Measurements from ENCODE around the gene UBE2I. TPM values are rescaled to one million over a fixed set of nuclear protein-coding genes. Genes with fewer than 3 reads are reported as not detected.

Gene UBE2I
- total RNA-seq, 1 experiment from 2014 or later = 212 TPM

- no peak overlapping the region for H3K9ac ChIP-seq (ENCODE audit: low read length)
- no TSS peak for BruUV-seq (replicated peaks)
- no peak overlapping the region for H3K4me2 ChIP-seq (ENCODE audit: low read length)
- H3K9me3 ChIP-seq (ENCODE audit: control insufficient read depth in 1 of 2, insufficient read depth in 1 of 2, low read depth in 1 of 2, low read length in 2 of 2) = no peaks in the 10 kb centered on the region
- H3K36me3 ChIP-seq (ENCODE audit: control insufficient read depth in 1 of 2, insufficient read depth in 2 of 2, low read length in 2 of 2) = no peaks in the 10 kb centered on the region
- no peak overlapping the region for H3K27ac ChIP-seq (ENCODE audit: low read depth, low read length)
- no peak for DNase-seq (ENCODE audit: low read depth, low spot score)
- no peaks in the 10 kb centered on the region for H3K79me2 ChIP-seq (ENCODE audit: insufficient read depth, low read length)
- no peak overlapping the region for H2AFZ ChIP-seq (ENCODE audit: low read depth, low read length, poor library complexity, severe bottlenecking)
- RAD21 ChIA-PET (ENCODE audit: low non-redundant PET in 1 of 2, low total read pairs in 2 of 2, uncharacterized antibody in 2 of 2, unreplicated experiment in 2 of 2) = no interaction called here
- no peak overlapping the region for H3K4me3 ChIP-seq (replicated peaks in 1 of 2; ENCODE audit: low read depth in 1 of 2, low read length in 2 of 2)
- intact Hi-C loops (cut with micrococcal nuclease) = no loop called here
- no peaks in the 10 kb centered on the region for H4K20me1 ChIP-seq (ENCODE audit: insufficient read depth)
- H3K9me2 ChIP-seq (ENCODE audit: insufficient read depth) = no peaks in the 10 kb centered on the region
- POLR2A ChIA-PET = no interaction called here
- TF ChIP-seq EGR1 (IDR thresholded peaks at IDR 0.05; ENCODE audit: low read depth) (no peak), EZH2phosphoT487 (IDR thresholded peaks at IDR 0.05; ENCODE audit: borderline replicate concordance) (no peak), CBX3 (IDR thresholded peaks at IDR 0.05; ENCODE audit: low read depth) (no peak), SP1 (IDR thresholded peaks at IDR 0.05; ENCODE audit: low read depth) (no peak), TCF7L2 (IDR thresholded peaks at IDR 0.05; ENCODE audit: borderline replicate concordance, extremely low read depth, insufficient read depth, insufficient read length) (no peak), EZH2 (IDR thresholded peaks at IDR 0.05) (no peak), YY1 (IDR thresholded peaks at IDR 0.05; ENCODE audit: extremely low read depth, insufficient replicate concordance, low read depth, low read length) (no peak), FOSL1 (IDR thresholded peaks at IDR 0.05; ENCODE audit: low read depth) (no peak), SIN3A (IDR thresholded peaks at IDR 0.05; ENCODE audit: low read depth) (no peak), REST (IDR thresholded peaks at IDR 0.05; ENCODE audit: low read depth) (no peak), ELF1 (IDR thresholded peaks at IDR 0.05; ENCODE audit: borderline replicate concordance, low read depth) (no peak), POLR2A (IDR thresholded peaks at IDR 0.05; ENCODE audit: borderline replicate concordance, extremely low read depth, insufficient read depth, insufficient read length) (no peak)
- TF ChIP-seq, protein P1, sequence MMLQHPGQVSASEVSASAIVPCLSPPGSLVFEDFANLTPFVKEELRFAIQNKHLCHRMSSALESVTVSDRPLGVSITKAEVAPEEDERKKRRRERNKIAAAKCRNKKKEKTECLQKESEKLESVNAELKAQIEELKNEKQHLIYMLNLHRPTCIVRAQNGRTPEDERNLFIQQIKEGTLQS (IDR thresholded peaks at IDR 0.05) = no peak
- TF ChIP-seq, protein P2, sequence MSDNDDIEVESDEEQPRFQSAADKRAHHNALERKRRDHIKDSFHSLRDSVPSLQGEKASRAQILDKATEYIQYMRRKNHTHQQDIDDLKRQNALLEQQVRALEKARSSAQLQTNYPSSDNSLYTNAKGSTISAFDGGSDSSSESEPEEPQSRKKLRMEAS (IDR thresholded peaks at IDR 0.05) = no peak
- TF ChIP-seq, protein P3, sequence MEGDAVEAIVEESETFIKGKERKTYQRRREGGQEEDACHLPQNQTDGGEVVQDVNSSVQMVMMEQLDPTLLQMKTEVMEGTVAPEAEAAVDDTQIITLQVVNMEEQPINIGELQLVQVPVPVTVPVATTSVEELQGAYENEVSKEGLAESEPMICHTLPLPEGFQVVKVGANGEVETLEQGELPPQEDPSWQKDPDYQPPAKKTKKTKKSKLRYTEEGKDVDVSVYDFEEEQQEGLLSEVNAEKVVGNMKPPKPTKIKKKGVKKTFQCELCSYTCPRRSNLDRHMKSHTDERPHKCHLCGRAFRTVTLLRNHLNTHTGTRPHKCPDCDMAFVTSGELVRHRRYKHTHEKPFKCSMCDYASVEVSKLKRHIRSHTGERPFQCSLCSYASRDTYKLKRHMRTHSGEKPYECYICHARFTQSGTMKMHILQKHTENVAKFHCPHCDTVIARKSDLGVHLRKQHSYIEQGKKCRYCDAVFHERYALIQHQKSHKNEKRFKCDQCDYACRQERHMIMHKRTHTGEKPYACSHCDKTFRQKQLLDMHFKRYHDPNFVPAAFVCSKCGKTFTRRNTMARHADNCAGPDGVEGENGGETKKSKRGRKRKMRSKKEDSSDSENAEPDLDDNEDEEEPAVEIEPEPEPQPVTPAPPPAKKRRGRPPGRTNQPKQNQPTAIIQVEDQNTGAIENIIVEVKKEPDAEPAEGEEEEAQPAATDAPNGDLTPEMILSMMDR (IDR thresholded peaks at IDR 0.05 in 2 of 3, conservative IDR thresholded peaks at IDR 0.05 in 1 of 3; ENCODE audit: borderline replicate concordance in 1 of 3, insufficient read depth in 1 of 3, low read depth in 2 of 3, low read length in 2 of 3) = no peak
- TF ChIP-seq, protein P4, sequence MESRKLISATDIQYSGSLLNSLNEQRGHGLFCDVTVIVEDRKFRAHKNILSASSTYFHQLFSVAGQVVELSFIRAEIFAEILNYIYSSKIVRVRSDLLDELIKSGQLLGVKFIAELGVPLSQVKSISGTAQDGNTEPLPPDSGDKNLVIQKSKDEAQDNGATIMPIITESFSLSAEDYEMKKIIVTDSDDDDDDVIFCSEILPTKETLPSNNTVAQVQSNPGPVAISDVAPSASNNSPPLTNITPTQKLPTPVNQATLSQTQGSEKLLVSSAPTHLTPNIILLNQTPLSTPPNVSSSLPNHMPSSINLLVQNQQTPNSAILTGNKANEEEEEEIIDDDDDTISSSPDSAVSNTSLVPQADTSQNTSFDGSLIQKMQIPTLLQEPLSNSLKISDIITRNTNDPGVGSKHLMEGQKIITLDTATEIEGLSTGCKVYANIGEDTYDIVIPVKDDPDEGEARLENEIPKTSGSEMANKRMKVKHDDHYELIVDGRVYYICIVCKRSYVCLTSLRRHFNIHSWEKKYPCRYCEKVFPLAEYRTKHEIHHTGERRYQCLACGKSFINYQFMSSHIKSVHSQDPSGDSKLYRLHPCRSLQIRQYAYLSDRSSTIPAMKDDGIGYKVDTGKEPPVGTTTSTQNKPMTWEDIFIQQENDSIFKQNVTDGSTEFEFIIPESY (IDR thresholded peaks at IDR 0.05; ENCODE audit: extremely low read depth, insufficient replicate concordance, low read length) = no peak
- no peak for ATAC-seq
- CTCF ChIA-PET = no interaction called here
- no peaks in the 10 kb centered on the region for H3K4me1 ChIP-seq (ENCODE audit: control insufficient read depth in 1 of 2, insufficient read depth in 2 of 2, low read length in 2 of 2)
- H3K27me3 ChIP-seq (ENCODE audit: insufficient read depth, low read length) = no peaks in the 10 kb centered on the region
Measured at GRCh38 chr16:1274767-1275166, 34.7 kb upstream of the UBE2I start.

Data from HCT116 (cell line).